HepG2 (cell line): ENCODE data around the gene AKT2. TPM values are rescaled to one million over a fixed set of nuclear protein-coding genes. Genes with fewer than 3 reads are reported as not detected.

Source experiments
- ATAC-seq: fragments of 200-7000 bp; cut with Tn5 transposase; 3 replicates; pipeline ENCODE4 v1.9.1; 2020; ENCODE audit warnings: mild to moderate bottlenecking, moderate library complexity
- BruUV-seq: library from RNA; stranded (reverse); fragments of 400-500 nt; replicated peaks from 2 replicates; lab custom pipeline; 2021; lab: Mats Ljungman, UMichigan
- CTCF ChIA-PET: fragments of 300-600 bp; formaldehyde crosslinking; extraction: SDS; loops from one replicate; lab custom pipeline; 2021; ENCODE audit warnings: low total read pairs, inconsistent platforms, low intra/inter-chr PET ratio; lab: Yijun Ruan, JAX
- POLR2A ChIA-PET: fragments of 350-600 bp; sonication (Branson Sonifier 250); formaldehyde crosslinking; loops from one replicate; lab custom pipeline; 2020; ENCODE audit warnings: antibody characterized with exemption, inconsistent platforms; lab: Yijun Ruan, JAX
- DNase-seq: peaks from one replicate; pipeline ENCODE4 v3.0.0-alpha.2; 2015; ENCODE audit warnings: low spot score
- FAIRE-seq: peaks from 3 replicates; lab custom pipeline; 2011; peaks lifted over from hg19 to GRCh38; lab: Jason Lieb, UNC
- H2AFZ ChIP-seq: one replicate; pipeline ENCODE4 v1.6.1; 2011; ENCODE audit warnings: low read length, inconsistent platforms
- H3K27ac ChIP-seq: fragments of 300-600 bp; 3 replicates; pipeline ENCODE4 v1.8.0; 2011; ENCODE audit warnings: mixed run types, mild to moderate bottlenecking, mixed read lengths, low read length, inconsistent platforms; ENCODE audit not compliant: insufficient read depth; ENCODE audit errors: extremely low read length
- H3K27me3 ChIP-seq, 2 experiments: fragments of 200-600 bp in 1 of 2; 2 replicates in 1 of 2; 3 replicates in 1 of 2; pipeline versions ENCODE4 v1.6.0 to v1.8.0; 2011; ENCODE audit warnings: low read length in 2 of 2, mild to moderate bottlenecking in 2 of 2, moderate library complexity in 2 of 2, inconsistent platforms in 1 of 2; ENCODE audit not compliant: insufficient read depth in 2 of 2, control insufficient read depth in 1 of 2
- H3K36me3 ChIP-seq, 2 experiments: fragments of 200-600 bp in 1 of 2; replicated peaks in 1 of 2; 2 replicates in 1 of 2; 3 replicates in 1 of 2; pipeline versions ENCODE4 v1.5.1 to v1.8.0; 2011; ENCODE audit warnings: low read length in 2 of 2, inconsistent platforms in 1 of 2; ENCODE audit not compliant: insufficient read depth in 2 of 2, control insufficient read depth in 1 of 2
- H3K4me1 ChIP-seq: 2 replicates; pipeline ENCODE4 v1.5.1; 2012; ENCODE audit warnings: low read length, inconsistent platforms; ENCODE audit not compliant: insufficient read depth
- H3K4me2 ChIP-seq: 2 replicates; pipeline ENCODE4 v1.6.0; 2011; ENCODE audit warnings: low read depth, low read length, inconsistent platforms
- H3K4me3 ChIP-seq, 3 experiments: fragments of 200-600 bp in 1 of 3; sonication (generic), shearing (Covaris generic) in 1 of 3; replicated peaks in 1 of 3; 2 replicates each; pipeline ENCODE4 v1.5.1; 2011 to 2016; ENCODE audit warnings: low read length in 3 of 3, inconsistent platforms in 2 of 3, low read depth in 2 of 3, mild to moderate bottlenecking in 2 of 3, control low read depth in 1 of 3, mixed read lengths in 1 of 3; ENCODE audit not compliant: insufficient read depth in 1 of 3
- H3K79me2 ChIP-seq: one replicate; pipeline ENCODE4 v1.6.1; 2011; ENCODE audit warnings: low read length, inconsistent platforms; ENCODE audit not compliant: insufficient read depth
- H3K9ac ChIP-seq: 2 replicates; pipeline ENCODE4 v1.6.0; 2011; ENCODE audit warnings: mild to moderate bottlenecking, low read depth, low read length, inconsistent platforms; ENCODE audit not compliant: insufficient read depth
- H3K9me3 ChIP-seq: 2 replicates; pipeline ENCODE4 v1.5.1; 2012; ENCODE audit warnings: mild to moderate bottlenecking, low read length
- H4K20me1 ChIP-seq: 2 replicates; pipeline ENCODE4 v1.6.0; 2011; ENCODE audit warnings: inconsistent platforms, mild to moderate bottlenecking, low read length, moderate library complexity; ENCODE audit not compliant: insufficient read depth
- AHDC1 ChIP-seq: sonication (generic); formaldehyde crosslinking; IDR thresholded peaks from 2 replicates; pipeline ENCODE4 v1.5.1; 2020; ENCODE audit warnings: mild to moderate bottlenecking, missing genetic modification reagents, borderline replicate concordance
- CBFB ChIP-seq: sonication (generic); formaldehyde crosslinking; IDR thresholded peaks from 2 replicates; pipeline ENCODE4 v1.4.0; 2020; ENCODE audit warnings: missing genetic modification reagents
- KLF6 ChIP-seq: IDR thresholded peaks from 2 replicates; pipeline ENCODE4 v1.8.0; 2016; ENCODE audit warnings: missing biosample characterization, missing genetic modification reagents
- MYC ChIP-seq: sonication (generic); formaldehyde crosslinking; IDR thresholded peaks from 2 replicates; pipeline ENCODE4 v1.9.0; 2021; ENCODE audit warnings: missing genetic modification reagents, borderline replicate concordance
- SAP130 ChIP-seq: IDR thresholded peaks from 2 replicates; pipeline ENCODE4 v1.6.1; 2016; ENCODE audit warnings: low read depth
- ZBTB2 ChIP-seq: sonication (generic); formaldehyde crosslinking; IDR thresholded peaks from 2 replicates; pipeline ENCODE4 v1.8.0; 2022; ENCODE audit warnings: low read depth, missing genetic modification reagents
- ZC3H13 ChIP-seq: sonication (generic); formaldehyde crosslinking; IDR thresholded peaks from 2 replicates; pipeline ENCODE4 v1.8.1; 2023; ENCODE audit warnings: mild to moderate bottlenecking, missing genetic modification reagents, moderate library complexity
- ZNF121 ChIP-seq: sonication (generic); formaldehyde crosslinking; IDR thresholded peaks from 2 replicates; pipeline ENCODE4 v1.5.0; 2020; ENCODE audit warnings: mild to moderate bottlenecking, missing genetic modification reagents
- ZNF343 ChIP-seq: sonication (generic); formaldehyde crosslinking; IDR thresholded peaks from 2 replicates; pipeline ENCODE4 v1.4.0; 2020; ENCODE audit warnings: mild to moderate bottlenecking, missing genetic modification reagents
- WGBS: methylation state at CpG from one replicate; pipeline ENCODE4 v1.1.6; 2017; ENCODE audit warnings: low lambda C conversion rate; 5-methylcytosine and 5-hydroxymethylcytosine counted together
- in situ Hi-C: cut with HindIII; loops from 2 replicates; pipeline ENCODE4 v1.10.0; 2017; ENCODE audit warnings: low pct_unique_long_range_greater_than_20kb; ENCODE audit not compliant: extremely low pct_ligation_motif_present
- intact Hi-C: fragments of 100-400 bp; cut with micrococcal nuclease; formaldehyde crosslinking; loops from one replicate; pipeline ENCODE4 v1.10.0; 2022; ENCODE audit not compliant: unreplicated experiment
- polyA plus RNA-seq, 8 experiments: library from polyadenylated mRNA; depleted of rRNA in 3 of 8; stranded (reverse) in 7 of 8; unstranded in 1 of 8; fragments of >200 nt; fragmentation: Illumina TruSeq in 4 of 8; extraction: Trizol in 4 of 8; gene quantifications; 2 replicates each; pipeline versions ENCODE4 v1.2.1 to v1.2.3, GENCODE V29; 2011 to 2016; ENCODE audit warnings: low read depth in 4 of 8, missing spikeins in 1 of 8, mixed read lengths in 1 of 8; ENCODE audit not compliant: insufficient read depth in 1 of 8
- total RNA-seq, 5 experiments: library from RNA; depleted of rRNA; stranded (reverse); fragments of >200 nt; fragmentation: Illumina TruSeq; extraction: Trizol; gene quantifications; 2 replicates each; pipeline ENCODE4 v1.2.3, GENCODE V29; 2016; ENCODE audit warnings: low read depth in 1 of 5

AKT2 gene
- total and polyA plus RNA-seq, 2 of the 13 experiments (the other 11 are each of a cell fraction or from before 2014, with no cell fraction given), result 82.1 to 173 TPM

- no TSS peak for BruUV-seq
- no peaks in the 10 kb centered on the region; a peak in 1 of 5 replicates for H3K27me3 ChIP-seq
- intact Hi-C loops, result no loop called here
- H3K36me3 ChIP-seq, result peaks cover 5 to 7% of the 10 kb centered on the region in 2 experiments; a peak in 3 of 5 replicates
- H3K79me2 ChIP-seq, result peaks cover 74% of the 10 kb centered on the region
- no peak overlapping the region for H2AFZ ChIP-seq
- H3K4me1 ChIP-seq, result peaks cover 77% of the 10 kb centered on the region
- POLR2A ChIA-PET, result interaction anchor here (4.8 kb wide), 1 partner anchor 51 kb away, joined by 25 read pairs; no protein-coding TSS in a partner anchor
- no peak overlapping the region for H3K4me3 ChIP-seq
- TF ChIP-seq ZNF121 (CRISPR knock-in tag) (no peak), KLF6 (CRISPR knock-in tag) (no peak), ZC3H13 (CRISPR knock-in tag) (no peak)
- CTCF ChIA-PET, result no interaction called here
- peak overlapping the region; percentile 97; the same call in 1 of the 2 replicates for H3K9ac ChIP-seq
- FAIRE-seq, result no peak
- 90% methylated on average over 6 of the region's 6 CpGs for WGBS
- no peak for ATAC-seq
- no peak overlapping the region for H3K4me2 ChIP-seq
- in situ Hi-C loops, result loop anchor here (5.0 kb wide), 1 partner anchor 35 kb away; no protein-coding TSS in a partner anchor
- peaks cover 46% of the 10 kb centered on the region for H4K20me1 ChIP-seq
- no peak for DNase-seq
- no peak overlapping the region for H3K27ac ChIP-seq
- no peaks in the 10 kb centered on the region for H3K9me3 ChIP-seq
Observed at GRCh38 chr19:40282209-40282580, 3.0 kb downstream of the AKT2 start.

GRCh38 chr19:40281381-40282208 lies 3.5 kb downstream of the AKT2 start:
- H3K9ac ChIP-seq, result no peak overlapping the region
- H3K79me2 ChIP-seq, result peaks cover 80% of the 10 kb centered on the region
- ChIA-PET POLR2A (interaction anchor here (4.8 kb wide), 1 partner anchor 50 kb away, joined by 25 read pairs; no protein-coding TSS in a partner anchor), CTCF (no interaction called here)
- FAIRE-seq, result no peak
- H3K4me3 ChIP-seq, result no peak overlapping the region
- H3K36me3 ChIP-seq, result peaks cover 5 to 7% of the 10 kb centered on the region in 2 experiments; a peak in 3 of 5 replicates
- no peaks in the 10 kb centered on the region; a peak in 1 of 5 replicates for H3K27me3 ChIP-seq
- peaks cover 71% of the 10 kb centered on the region for H3K4me1 ChIP-seq
- no TSS peak for BruUV-seq
- H4K20me1 ChIP-seq, result peaks cover 48% of the 10 kb centered on the region
- H3K27ac ChIP-seq, result no peak overlapping the region
- WGBS, result 92% methylated on average over 14 of the region's 14 CpGs
- in situ Hi-C loops (loop anchor here (5.0 kb wide), 1 partner anchor 34 kb away; no protein-coding TSS in a partner anchor), intact Hi-C loops (no loop called here)
- no peak for DNase-seq
- H3K9me3 ChIP-seq, result no peaks in the 10 kb centered on the region
- H2AFZ ChIP-seq, result no peak overlapping the region
- no peak for ATAC-seq
- no peak for TF ChIP-seq MYC (CRISPR knock-in tag)
- TF ChIP-seq CBFB, result no peak
- TF ChIP-seq ZBTB2, result no peak
- no peak for TF ChIP-seq ZNF343
- TF ChIP-seq AHDC1, result no peak
- no peak for TF ChIP-seq SAP130 (CRISPR knock-in tag)
- no peak overlapping the region for H3K4me2 ChIP-seq
